ENCODE measurements around the gene KDELR3.

DNA sequence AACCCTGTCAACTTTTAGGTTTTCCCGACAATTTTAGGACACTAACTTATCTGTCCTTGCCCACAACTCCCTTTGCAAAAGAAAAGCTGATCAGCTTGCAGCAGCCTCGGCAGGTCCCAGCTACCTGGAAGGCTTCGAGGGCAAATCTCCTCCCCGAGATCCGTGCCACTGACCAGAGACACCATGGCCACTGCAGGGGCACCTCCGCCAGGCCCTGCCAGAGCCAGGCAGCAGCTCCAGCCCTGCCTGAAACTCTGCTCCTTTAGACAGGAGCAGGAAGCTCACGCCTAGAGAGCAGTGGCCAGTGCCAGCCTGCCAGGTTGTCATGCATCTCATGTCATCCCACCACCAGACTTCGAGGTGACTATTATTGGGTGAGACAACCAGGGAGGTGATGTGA, 34.0 kb upstream of the KDELR3 start:
- TF ChIP-seq, protein P1, sequence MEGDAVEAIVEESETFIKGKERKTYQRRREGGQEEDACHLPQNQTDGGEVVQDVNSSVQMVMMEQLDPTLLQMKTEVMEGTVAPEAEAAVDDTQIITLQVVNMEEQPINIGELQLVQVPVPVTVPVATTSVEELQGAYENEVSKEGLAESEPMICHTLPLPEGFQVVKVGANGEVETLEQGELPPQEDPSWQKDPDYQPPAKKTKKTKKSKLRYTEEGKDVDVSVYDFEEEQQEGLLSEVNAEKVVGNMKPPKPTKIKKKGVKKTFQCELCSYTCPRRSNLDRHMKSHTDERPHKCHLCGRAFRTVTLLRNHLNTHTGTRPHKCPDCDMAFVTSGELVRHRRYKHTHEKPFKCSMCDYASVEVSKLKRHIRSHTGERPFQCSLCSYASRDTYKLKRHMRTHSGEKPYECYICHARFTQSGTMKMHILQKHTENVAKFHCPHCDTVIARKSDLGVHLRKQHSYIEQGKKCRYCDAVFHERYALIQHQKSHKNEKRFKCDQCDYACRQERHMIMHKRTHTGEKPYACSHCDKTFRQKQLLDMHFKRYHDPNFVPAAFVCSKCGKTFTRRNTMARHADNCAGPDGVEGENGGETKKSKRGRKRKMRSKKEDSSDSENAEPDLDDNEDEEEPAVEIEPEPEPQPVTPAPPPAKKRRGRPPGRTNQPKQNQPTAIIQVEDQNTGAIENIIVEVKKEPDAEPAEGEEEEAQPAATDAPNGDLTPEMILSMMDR (IDR thresholded peaks at IDR 0.05), result no peak
- TF ChIP-seq POLR2AphosphoS5 (IDR thresholded peaks at IDR 0.05) (no peak), POLR2A (IDR thresholded peaks at IDR 0.05) (no peak)

Measured in upper lobe of left lung (tissue), 4 donors.